Endothelial cell of umbilical vein (primary cell): ENCODE data around the gene TRNAU1AP. TPM values are rescaled to one million over a fixed set of nuclear protein-coding genes. Genes with fewer than 3 reads are reported as not detected.
A peak's percentile ranks its signal among the peaks of the same experiment; 100 is the strongest.

ENCODE experiments used
- BruUV-seq: library from RNA; stranded (reverse); fragments of 400-500 nt; replicated peaks from 2 replicates; lab custom pipeline; 2021; lab: Mats Ljungman, UMichigan
- CTCF ChIA-PET: fragments of 300-600, 350-600 bp; sonication (Branson Sonifier 250); formaldehyde crosslinking; loops from one replicate; lab custom pipeline; 2021; ENCODE audit warnings: antibody characterized with exemption, inconsistent platforms; lab: Charles Lee
- POLR2A ChIA-PET: fragments of 300-600, 350-600 bp; sonication (Branson Sonifier 250); formaldehyde crosslinking; loops from one replicate; lab custom pipeline; 2021; ENCODE audit warnings: antibody characterized with exemption, inconsistent platforms; lab: Charles Lee
- DNase-seq: peaks from one replicate; pipeline ENCODE4 v3.0.0-alpha.2; 2011; ENCODE audit warnings: low read depth, low spot score
- FAIRE-seq: peaks from 2 replicates; lab custom pipeline; 2011; peaks lifted over from hg19 to GRCh38; lab: Jason Lieb, UNC
- H2AFZ ChIP-seq: 2 replicates; pipeline ENCODE4 v1.6.0; 2012; ENCODE audit warnings: low read depth, low read length, control low read depth, inconsistent platforms
- H3K27ac ChIP-seq: 2 replicates; pipeline ENCODE4 v1.5.1; 2011; ENCODE audit warnings: low read depth, mild to moderate bottlenecking, control low read depth, low read length, moderate library complexity; ENCODE audit not compliant: insufficient read depth
- H3K27me3 ChIP-seq, 2 experiments: 2 replicates each; pipeline versions ENCODE4 v1.6.0 to v1.6.1; 2011; ENCODE audit warnings: low read length in 2 of 2, mixed read lengths in 1 of 2; ENCODE audit not compliant: control insufficient read depth in 2 of 2, insufficient read depth in 2 of 2
- H3K36me3 ChIP-seq, 2 experiments: 2 replicates in 1 of 2; 3 replicates in 1 of 2; pipeline ENCODE4 v1.5.1; 2011; ENCODE audit warnings: low read length in 2 of 2, mild to moderate bottlenecking in 1 of 2, moderate library complexity in 1 of 2; ENCODE audit not compliant: control insufficient read depth in 2 of 2, insufficient read depth in 2 of 2; ENCODE audit errors: extremely low read depth in 1 of 2
- H3K4me1 ChIP-seq: 3 replicates; pipeline ENCODE4 v1.5.1; 2011; ENCODE audit warnings: mild to moderate bottlenecking, low read length; ENCODE audit not compliant: control insufficient read depth, insufficient read depth; ENCODE audit errors: extremely low read depth
- H3K4me2 ChIP-seq: 2 replicates; pipeline ENCODE4 v1.6.1; 2011; ENCODE audit warnings: low read length, control low read depth, mixed read lengths; ENCODE audit not compliant: insufficient read depth
- H3K4me3 ChIP-seq, 3 experiments: fragments of 200-600 bp in 1 of 3; sonication (generic), shearing (Covaris generic) in 1 of 3; replicated peaks in 1 of 3; 2 replicates each; pipeline ENCODE4 v1.5.1; 2011 to 2016; ENCODE audit warnings: control low read depth in 3 of 3, low read length in 3 of 3, mild to moderate bottlenecking in 2 of 3, inconsistent platforms in 1 of 3, low read depth in 1 of 3, moderate library complexity in 1 of 3; ENCODE audit not compliant: insufficient read depth in 1 of 3
- H3K79me2 ChIP-seq: 2 replicates; pipeline ENCODE4 v1.6.0; 2012; ENCODE audit warnings: low read length, inconsistent platforms; ENCODE audit not compliant: control insufficient read depth, insufficient read depth
- H3K9ac ChIP-seq: replicated peaks from 2 replicates; pipeline ENCODE3; 2011; ENCODE audit warnings: low read length, control low read depth; ENCODE audit not compliant: insufficient read depth; ENCODE audit errors: extremely low read depth
- H3K9me1 ChIP-seq: replicated peaks from 3 replicates; pipeline ENCODE4 v1.6.0; 2011; ENCODE audit warnings: mild to moderate bottlenecking, low read length; ENCODE audit not compliant: control insufficient read depth, insufficient read depth; ENCODE audit errors: extremely low read depth
- H3K9me3 ChIP-seq: replicated peaks from 2 replicates; pipeline ENCODE4 v1.5.1; 2012; ENCODE audit warnings: low read length, inconsistent platforms; ENCODE audit not compliant: control insufficient read depth, insufficient read depth
- H4K20me1 ChIP-seq: replicated peaks from 2 replicates; pipeline ENCODE3; 2011; ENCODE audit warnings: mild to moderate bottlenecking, low read length; ENCODE audit not compliant: control insufficient read depth, insufficient read depth; ENCODE audit errors: extremely low read depth
- EZH2 ChIP-seq: IDR thresholded peaks from 2 replicates; pipeline ENCODE4 v1.6.1; 2012; ENCODE audit warnings: borderline replicate concordance, low read depth, mild to moderate bottlenecking, moderate library complexity, low read length, inconsistent platforms; ENCODE audit not compliant: severe bottlenecking
- FOS ChIP-seq: IDR thresholded peaks from 2 replicates; pipeline ENCODE4 v1.6.1; 2011; ENCODE audit warnings: mild to moderate bottlenecking, low read length, moderate library complexity, borderline replicate concordance; ENCODE audit not compliant: insufficient read depth
- GATA2 ChIP-seq: IDR thresholded peaks from 2 replicates; pipeline ENCODE4 v1.7.0; 2011; ENCODE audit warnings: low read depth, mild to moderate bottlenecking, moderate library complexity, mixed read lengths, low read length; ENCODE audit not compliant: insufficient read length, insufficient read depth
- MAX ChIP-seq: IDR thresholded peaks from 2 replicates; pipeline ENCODE4 v1.6.1; 2011; ENCODE audit not compliant: insufficient read depth, insufficient read length
- MYC ChIP-seq: IDR thresholded peaks from one replicate; pipeline ENCODE4 v1.6.1; 2011; ENCODE audit warnings: mild to moderate bottlenecking, low read depth, low read length
- POLR2A ChIP-seq: IDR thresholded peaks from 2 replicates; pipeline ENCODE4 v1.6.1; 2012; ENCODE audit warnings: low read depth, mild to moderate bottlenecking, control low read depth, low read length
- POLR2AphosphoS5 ChIP-seq: IDR thresholded peaks from 2 replicates; pipeline ENCODE4 v1.6.1; 2012; ENCODE audit warnings: low read depth, mild to moderate bottlenecking, control low read depth, low read length, moderate library complexity; ENCODE audit not compliant: insufficient read depth
- dilution Hi-C: fragments of 300-500 bp; cut with MboI; formaldehyde crosslinking; loops from one replicate; pipeline ENCODE4 v1.15.0; 2019; ENCODE audit warnings: low sequenced_read_pairs; ENCODE audit not compliant: extremely low pct_ligation_motif_present
- intact Hi-C: fragments of 100-400 bp; cut with micrococcal nuclease; formaldehyde crosslinking; loops from one replicate; pipeline ENCODE4 v1.10.0; 2022
- polyA plus RNA-seq, 4 experiments: library from polyadenylated mRNA; depleted of rRNA in 3 of 4; stranded (reverse) in 3 of 4; unstranded in 1 of 4; fragments of >200 nt; gene quantifications; 2 replicates each; pipeline versions ENCODE4 v1.2.1 to v1.2.3, GENCODE V29; 2011 to 2012; ENCODE audit warnings: missing spikeins in 1 of 4
- total RNA-seq: library from RNA; stranded (reverse); gene quantifications from 2 replicates; pipeline ENCODE4 v1.2.3, GENCODE V29; 2021

TRNAU1AP gene
- total and polyA plus RNA-seq, 2 donors (not counting 3 experiments of a cell fraction or from before 2014, with no cell fraction given): 32.7 to 46.2 TPM

DNA sequence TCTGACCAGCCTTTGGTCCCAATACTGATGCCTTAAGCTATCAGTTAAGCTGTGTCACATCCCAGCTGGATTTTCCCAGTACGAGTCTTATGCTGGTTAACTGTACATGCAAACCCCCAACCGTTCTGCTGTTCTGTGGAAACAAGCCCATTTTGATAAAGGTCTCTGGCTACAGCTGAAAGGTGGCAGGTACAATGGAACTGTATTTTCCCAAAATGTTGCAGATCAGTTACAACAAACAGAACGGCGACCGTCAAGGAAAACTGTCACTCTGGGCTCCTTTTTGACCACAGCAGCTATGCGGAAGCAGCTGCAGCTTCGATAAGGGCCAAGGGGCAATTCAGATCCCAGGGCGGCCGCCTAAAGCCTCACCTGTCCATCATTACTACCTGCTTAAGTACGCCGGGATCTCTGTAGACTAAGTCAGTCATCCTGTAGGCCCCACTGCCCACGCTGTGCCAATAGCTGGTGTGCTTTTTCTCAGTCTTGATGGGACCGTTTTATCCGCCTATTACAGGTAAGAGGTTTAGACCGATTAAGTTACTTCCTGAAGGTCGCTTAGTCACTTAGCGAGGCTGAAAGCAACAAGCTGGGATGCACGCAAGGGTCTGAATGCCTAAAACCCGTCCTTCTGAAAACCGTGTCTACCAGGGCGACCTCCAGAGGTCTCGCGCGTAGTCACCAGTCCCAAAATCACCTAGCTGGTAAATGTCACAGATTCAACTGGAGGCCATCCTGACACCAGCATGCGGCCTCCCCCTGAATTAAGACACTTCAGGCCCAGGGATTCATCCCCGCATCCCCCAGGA is 28.0 kb downstream of the TRNAU1AP start:
- Histone ChIP-seq H2AFZ (no peak overlapping the region), H3K9me1 (no peaks in the 10 kb centered on the region), H3K27me3 (no peaks in the 10 kb centered on the region), H3K79me2 (peaks cover 32% of the 10 kb centered on the region), H3K9me3 (no peaks in the 10 kb centered on the region), H3K9ac (peak overlapping the region; percentile 82), H4K20me1 (peaks cover 4% of the 10 kb centered on the region), H3K4me1 (peaks cover 31% of the 10 kb centered on the region), H3K4me2 (peak overlapping the region; percentile 84), H3K4me3 (peak overlapping the region; percentile 75 to 98 (median 92)), H3K36me3 (peaks cover 18 to 22% of the 10 kb centered on the region in 2 experiments), H3K27ac (peak overlapping the region; percentile 32)
- FAIRE-seq (peak; percentile 53), DNase-seq (peak; percentile 49)
- CTCF ChIA-PET: interaction anchor here (0.7 to 4.7 kb wide), 14 partner anchors 10 to 333 kb away, joined by 3 to 44 read pairs (median 6); no protein-coding TSS in a partner anchor
- dilution Hi-C loops: no loop called here
- POLR2A ChIA-PET: interaction anchor here (0.5 to 4.3 kb wide), 35 partner anchors 9 to 345 kb away, joined by 3 to 59 read pairs (median 7); partner anchors contain the start of genes ATP5IF1, GMEB1, MED18 and PHACTR4
- BruUV-seq: TSS peak; percentile 61
- TF ChIP-seq MYC (no peak), POLR2A (peak; percentile 25)
- intact Hi-C loops: loop anchor here (1.0 to 2.0 kb wide), 4 partner anchors 28 to 74 kb away; partner anchors contain the start of genes RCC1 and TRNAU1AP

GRCh38 chr1:28581531-28582247 is 28.8 kb downstream of the TRNAU1AP start:
- peak overlapping the region; percentile 65 for H3K27ac ChIP-seq
- intact Hi-C loops (loop anchor here (1.0 to 2.0 kb wide), 4 partner anchors 28 to 75 kb away; partner anchors contain the start of genes RCC1 and TRNAU1AP), dilution Hi-C loops (no loop called here)
- no TSS peak for BruUV-seq
- peaks cover 32% of the 10 kb centered on the region for H3K79me2 ChIP-seq
- DNase-seq (peak; percentile 97), FAIRE-seq (peak; percentile 80)
- peak; percentile 100 for TF ChIP-seq POLR2A
- no peak for TF ChIP-seq GATA2
- peak; percentile 100 for TF ChIP-seq POLR2AphosphoS5
- peak; percentile 37 for TF ChIP-seq MYC
- TF ChIP-seq EZH2: no peak
- peak; percentile 60 for TF ChIP-seq MAX
- TF ChIP-seq FOS: peak; percentile 6
- H2AFZ ChIP-seq: peak overlapping the region; percentile 94
- peak overlapping the region; percentile 88 for H3K4me2 ChIP-seq
- peaks cover 31% of the 10 kb centered on the region for H3K4me1 ChIP-seq
- no peaks in the 10 kb centered on the region for H3K9me3 ChIP-seq
- H3K27me3 ChIP-seq: no peaks in the 10 kb centered on the region
- H4K20me1 ChIP-seq: peaks cover 4% of the 10 kb centered on the region
- peak overlapping the region; percentile 82 for H3K9ac ChIP-seq
- ChIA-PET CTCF (interaction anchor here (0.7 to 4.7 kb wide), 14 partner anchors 9 to 333 kb away, joined by 3 to 44 read pairs (median 6); no protein-coding TSS in a partner anchor), POLR2A (interaction anchor here (0.6 to 4.3 kb wide), 35 partner anchors 9 to 421 kb away, joined by 3 to 59 read pairs (median 6); partner anchors contain the start of genes ATP5IF1, MED18, PHACTR4 and RAB42)
- no peaks in the 10 kb centered on the region for H3K9me1 ChIP-seq
- H3K4me3 ChIP-seq: peak overlapping the region; percentile 75 to 98 (median 92)
- peaks cover 18 to 22% of the 10 kb centered on the region in 2 experiments for H3K36me3 ChIP-seq
